ENCODE data around the gene HYAL4.

- TF ChIP-seq CTCF (IDR thresholded peaks at IDR 0.05 in 8 of 11, conservative IDR thresholded peaks at IDR 0.05 in 3 of 11) (no peak), POLR2A (IDR thresholded peaks at IDR 0.05) (no peak), POLR2AphosphoS5 (IDR thresholded peaks at IDR 0.05) (no peak)
Measured at GRCh38 chr7:123828805-123829204, 16.2 kb upstream of the HYAL4 start.

Data from spleen (tissue), 7 donors.